GM21619 (cell line): ENCODE measurements around the gene RIOK3.
"Not testable (repeated sequence)": the region's sequence is repeated elsewhere in the genome, so short reads cannot be mapped to it uniquely, and the experiment has no call there.

Source experiments
- ATAC-seq: cut with Tn5 transposase; IDR thresholded peaks from one replicate; pipeline ENCODE4 v1.9.1; 2021; ENCODE audit not compliant: unreplicated experiment

Gene RIOK3

GRCh38 chr18:23452728-23453679, at the start of gene RIOK3:
RIOK3 (plus strand) TSS chr18:23453287; CDS start chr18:23453440, 153 bp downstream.
- peak; percentile 97 for ATAC-seq

- ATAC-seq: no peak
Observed at GRCh38 chr18:23403310-23403709, 49.8 kb upstream of the RIOK3 start.

GRCh38 chr18:23405636-23406035, 47.5 kb upstream of the RIOK3 start:
- ATAC-seq: no peak

GRCh38 chr18:23406271-23406787, 46.8 kb upstream of the RIOK3 start:
- no peak for ATAC-seq

- no peak for ATAC-seq
Observed at GRCh38 chr18:23412351-23412964, 40.6 kb upstream of the RIOK3 start.

- ATAC-seq: no peak
Observed at GRCh38 chr18:23415515-23415914, 37.6 kb upstream of the RIOK3 start.

- no peak for ATAC-seq
Observed at GRCh38 chr18:23416298-23416697, 36.8 kb upstream of the RIOK3 start.

- ATAC-seq: no peak
Observed at GRCh38 chr18:23421277-23421676, 31.8 kb upstream of the RIOK3 start.

GRCh38 chr18:23422751-23423418, 30.2 kb upstream of the RIOK3 start:
- ATAC-seq: peak; percentile 90

- ATAC-seq: no peak
Observed at GRCh38 chr18:23424616-23425015, 28.5 kb upstream of the RIOK3 start.

GRCh38 chr18:23428821-23429220, 24.3 kb upstream of the RIOK3 start:
- ATAC-seq: no peak

- ATAC-seq: not testable (repeated sequence)
Observed at GRCh38 chr18:23429538-23429937, 23.5 kb upstream of the RIOK3 start.

- no peak for ATAC-seq
Observed at GRCh38 chr18:23433360-23433759, 19.7 kb upstream of the RIOK3 start.

GRCh38 chr18:23437357-23438045, 15.6 kb upstream of the RIOK3 start:
- ATAC-seq: peak; percentile 97

- no peak for ATAC-seq
Observed at GRCh38 chr18:23438046-23438377, 15.1 kb upstream of the RIOK3 start.

GRCh38 chr18:23438608-23439366, 14.3 kb upstream of the RIOK3 start:
- ATAC-seq: no peak

GRCh38 chr18:23440131-23440530, 13.0 kb upstream of the RIOK3 start:
- ATAC-seq: no peak

GRCh38 chr18:23442958-23443357, 10.1 kb upstream of the RIOK3 start:
- ATAC-seq: no peak

- no peak for ATAC-seq
Observed at GRCh38 chr18:23448291-23448690, 4.8 kb upstream of the RIOK3 start.

- no peak for ATAC-seq
Observed at GRCh38 chr18:23450022-23450421, 3.1 kb upstream of the RIOK3 start.
